ENCODE data around the gene TMC7. TPM values are rescaled to one million over a fixed set of nuclear protein-coding genes. Genes with fewer than 3 reads are reported as not detected.

Gene TMC7
- total RNA-seq, 4 donors from 2014 or later: 0.11 to 0.94 (median 0.50) TPM; not detected in 1

DNA sequence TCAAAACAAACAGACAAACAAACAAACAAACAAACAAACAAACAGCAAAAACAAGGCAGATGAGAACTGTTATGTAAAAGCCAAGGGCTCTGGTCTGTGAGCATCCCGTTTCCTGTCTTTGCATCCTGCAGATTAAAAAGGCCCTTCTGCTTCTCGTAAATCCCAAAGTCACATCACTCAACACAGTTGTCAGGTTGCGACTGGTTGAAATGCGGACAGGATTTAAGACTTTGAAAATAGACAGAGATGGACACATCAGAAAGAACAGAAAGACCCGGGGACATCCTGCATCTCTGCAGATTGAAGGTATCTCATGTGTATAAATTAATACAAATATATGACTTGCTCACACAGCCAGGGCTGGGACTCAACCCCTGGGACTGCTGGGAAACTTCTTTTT, 18.2 kb upstream of the TMC7 start:
- Histone ChIP-seq H3K27ac (no peak overlapping the region), H3K9me3 (no peaks in the 10 kb centered on the region), H3K27me3 (no peaks in the 10 kb centered on the region), H3K4me1 (peaks cover 19 to 20% of the 10 kb centered on the region in 2 donors), H3K4me3 (replicated peaks in 1 of 3) (no peak overlapping the region), H3K36me3 (no peaks in the 10 kb centered on the region)
- WGBS, 2 donors: 79 to 85% methylated on average over 5 of the region's 5 CpGs
- intact Hi-C loops (cut with DNase I): loop anchor here (5.0 kb wide), 1 partner anchor 163 kb away; the partner anchor contains the start of gene ARL6IP1
- TF ChIP-seq, protein P1, sequence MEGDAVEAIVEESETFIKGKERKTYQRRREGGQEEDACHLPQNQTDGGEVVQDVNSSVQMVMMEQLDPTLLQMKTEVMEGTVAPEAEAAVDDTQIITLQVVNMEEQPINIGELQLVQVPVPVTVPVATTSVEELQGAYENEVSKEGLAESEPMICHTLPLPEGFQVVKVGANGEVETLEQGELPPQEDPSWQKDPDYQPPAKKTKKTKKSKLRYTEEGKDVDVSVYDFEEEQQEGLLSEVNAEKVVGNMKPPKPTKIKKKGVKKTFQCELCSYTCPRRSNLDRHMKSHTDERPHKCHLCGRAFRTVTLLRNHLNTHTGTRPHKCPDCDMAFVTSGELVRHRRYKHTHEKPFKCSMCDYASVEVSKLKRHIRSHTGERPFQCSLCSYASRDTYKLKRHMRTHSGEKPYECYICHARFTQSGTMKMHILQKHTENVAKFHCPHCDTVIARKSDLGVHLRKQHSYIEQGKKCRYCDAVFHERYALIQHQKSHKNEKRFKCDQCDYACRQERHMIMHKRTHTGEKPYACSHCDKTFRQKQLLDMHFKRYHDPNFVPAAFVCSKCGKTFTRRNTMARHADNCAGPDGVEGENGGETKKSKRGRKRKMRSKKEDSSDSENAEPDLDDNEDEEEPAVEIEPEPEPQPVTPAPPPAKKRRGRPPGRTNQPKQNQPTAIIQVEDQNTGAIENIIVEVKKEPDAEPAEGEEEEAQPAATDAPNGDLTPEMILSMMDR (IDR thresholded peaks at IDR 0.05): no peak
- TF ChIP-seq POLR2A (IDR thresholded peaks at IDR 0.05): no peak
- no peak for DNase-seq

DNA sequence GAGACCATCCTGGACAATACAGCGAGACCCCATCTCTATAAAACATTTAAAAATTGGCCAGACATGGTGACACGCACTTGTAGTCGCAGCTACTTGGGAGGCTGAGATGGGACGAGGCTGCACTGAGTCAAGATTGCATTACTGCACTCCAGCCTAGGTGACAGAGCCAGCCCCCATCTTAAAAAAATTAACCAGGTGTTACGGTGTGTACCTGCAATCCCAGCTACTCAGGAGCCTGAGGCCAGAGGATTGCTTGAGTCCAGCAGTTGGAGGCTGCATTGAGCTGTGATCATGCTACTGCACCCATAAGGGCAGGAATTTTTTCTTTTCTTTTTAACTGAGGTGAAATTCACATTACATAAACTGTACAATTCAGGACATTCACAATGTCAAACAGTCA, 16.9 kb upstream of the TMC7 start:
- Histone ChIP-seq H3K27ac (no peak overlapping the region), H3K4me3 (replicated peaks in 1 of 3) (no peak overlapping the region), H3K4me1 (peaks cover 7% of the 10 kb centered on the region in 2 donors), H3K36me3 (no peaks in the 10 kb centered on the region), H3K9me3 (no peaks in the 10 kb centered on the region), H3K27me3 (no peaks in the 10 kb centered on the region)
- intact Hi-C loops (cut with DNase I): loop anchor here (5.0 kb wide), 1 partner anchor 164 kb away; the partner anchor contains the start of gene ARL6IP1
- DNase-seq: no peak
- 98 to 99% methylated on average over 5 of the region's 5 CpGs for WGBS, 2 donors
- TF ChIP-seq, protein P1 (IDR thresholded peaks at IDR 0.05): no peak
- TF ChIP-seq POLR2A (IDR thresholded peaks at IDR 0.05): no peak

DNA sequence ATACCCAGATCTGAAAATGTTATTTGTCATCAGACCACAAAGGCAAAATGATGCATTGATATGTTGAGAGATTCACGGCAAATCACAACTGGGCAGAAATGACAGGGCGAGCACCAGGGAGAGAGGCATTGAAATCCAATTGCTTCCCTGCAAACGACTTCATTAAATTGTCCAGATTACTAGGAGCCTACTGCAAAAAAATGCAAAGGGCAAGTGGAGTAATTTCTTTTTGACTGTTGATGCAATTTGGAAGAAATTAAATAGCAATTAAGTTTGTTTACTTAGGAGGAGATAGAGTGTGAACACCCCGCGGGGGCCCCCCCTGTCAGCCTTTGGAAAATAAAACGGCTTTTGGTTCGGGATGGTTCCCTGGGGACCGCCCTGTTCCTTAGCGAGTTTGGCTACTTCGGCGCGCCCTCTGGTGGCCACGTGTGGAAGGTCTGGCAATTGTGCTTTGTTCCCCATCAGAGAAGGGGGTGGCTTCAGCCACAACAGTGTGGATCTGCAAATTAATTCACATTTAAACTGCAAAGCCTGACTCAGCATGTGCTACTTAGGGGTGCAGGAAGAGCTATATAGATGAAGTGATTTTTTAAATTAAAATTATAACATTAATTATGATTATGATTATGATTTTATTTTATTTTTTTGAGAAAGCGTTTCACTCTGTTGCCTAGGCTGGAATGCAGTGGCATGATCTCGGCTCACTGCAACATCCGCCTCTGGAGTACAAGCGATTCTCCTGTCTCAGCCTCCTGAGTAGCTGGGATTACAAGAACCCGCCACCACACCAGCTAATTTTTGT, 14.5 kb upstream of the TMC7 start:
- peak; percentile 82 to 89 for DNase-seq
- Histone ChIP-seq H3K27ac (no peak overlapping the region), H3K4me1 (no peaks in the 10 kb centered on the region), H3K27me3 (no peaks in the 10 kb centered on the region), H3K36me3 (no peaks in the 10 kb centered on the region), H3K4me3 (replicated peaks in 1 of 3) (no peak overlapping the region), H3K9me3 (no peaks in the 10 kb centered on the region)
- no peak for TF ChIP-seq POLR2A (IDR thresholded peaks at IDR 0.05)
- TF ChIP-seq, protein P1 (IDR thresholded peaks at IDR 0.05): peak; percentile 80 to 94 (median 84)
- intact Hi-C loops (cut with DNase I): loop anchor here (5.0 kb wide), 1 partner anchor 167 kb away; the partner anchor contains the start of gene ARL6IP1
- WGBS, 2 donors: 23 to 24% methylated on average over 18 of the region's 18 CpGs

DNA sequence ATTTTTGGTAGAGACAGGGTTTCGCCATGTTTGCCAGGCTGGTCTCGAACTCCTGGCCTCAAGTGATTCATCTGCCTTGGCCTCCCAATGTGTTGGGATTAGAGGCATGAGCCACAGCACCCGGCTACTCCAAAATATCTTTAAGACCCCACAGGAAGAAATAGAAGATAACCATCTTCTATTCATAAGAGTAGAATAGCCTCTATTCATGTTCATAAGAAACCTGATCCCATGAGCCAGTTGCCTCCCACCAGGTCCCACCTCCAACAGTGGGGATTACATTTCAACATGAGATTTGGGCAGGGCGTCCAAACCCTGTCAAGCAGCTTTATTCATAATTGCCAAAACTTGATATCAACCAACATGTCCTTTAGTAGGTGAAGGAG, 13.9 kb upstream of the TMC7 start:
- no peaks in the 10 kb centered on the region for H3K36me3 ChIP-seq
- H3K27ac ChIP-seq: no peak overlapping the region
- H3K4me1 ChIP-seq: no peaks in the 10 kb centered on the region
- no peaks in the 10 kb centered on the region for H3K27me3 ChIP-seq
- DNase-seq: no peak
- no peak overlapping the region for H3K4me3 ChIP-seq (replicated peaks in 1 of 3)
- intact Hi-C loops (cut with DNase I): loop anchor here (5.0 to 10.0 kb wide), 2 partner anchors 115 to 168 kb away; partner anchors contain the start of gene ARL6IP1
- 79 to 80% methylated on average over 4 of the region's 4 CpGs for WGBS, 2 donors
- no peaks in the 10 kb centered on the region for H3K9me3 ChIP-seq
- TF ChIP-seq, protein P1 (IDR thresholded peaks at IDR 0.05): no peak
- no peak for TF ChIP-seq POLR2A (IDR thresholded peaks at IDR 0.05)

DNA sequence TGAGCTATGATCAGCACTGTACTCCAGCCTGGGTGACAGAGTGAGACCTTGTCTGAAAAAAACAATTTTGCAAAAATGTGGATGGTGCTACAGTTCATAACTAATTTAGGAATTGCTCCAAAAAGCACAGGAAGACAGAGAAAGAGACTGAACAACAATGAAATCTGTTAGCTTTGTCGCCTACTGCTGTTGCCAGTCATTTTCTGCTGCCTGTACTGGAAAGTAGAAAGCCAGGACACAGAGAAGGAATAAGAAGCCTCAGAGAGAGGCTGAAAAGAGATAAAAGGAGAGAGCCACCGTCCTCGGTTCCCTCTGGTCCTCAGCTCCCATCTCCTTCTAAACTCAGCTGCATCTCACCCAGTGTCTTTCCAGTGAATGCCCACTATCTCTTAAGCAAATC, 8.6 kb upstream of the TMC7 start:
- Histone ChIP-seq H3K27ac (no peak overlapping the region), H3K4me3 (replicated peaks in 1 of 3) (no peak overlapping the region), H3K9me3 (no peaks in the 10 kb centered on the region), H3K36me3 (no peaks in the 10 kb centered on the region), H3K27me3 (no peaks in the 10 kb centered on the region), H3K4me1 (no peaks in the 10 kb centered on the region)
- intact Hi-C loops (cut with DNase I): loop anchor here (10.0 kb wide), 1 partner anchor 120 kb away; no protein-coding TSS in a partner anchor
- TF ChIP-seq, protein P1 (IDR thresholded peaks at IDR 0.05): no peak
- no peak for TF ChIP-seq POLR2A (IDR thresholded peaks at IDR 0.05)
- 42 to 50% methylated on average over 3 of the region's 3 CpGs for WGBS, 2 donors
- no peak for DNase-seq
